ENCODE results near the gene SSBP1. TPM values are rescaled to one million over a fixed set of nuclear protein-coding genes. Genes with fewer than 3 reads are reported as not detected.

The SSBP1 gene
- total RNA-seq, 6 experiments from 2014 or later, result 122 to 180 (median 147) TPM

DNA sequence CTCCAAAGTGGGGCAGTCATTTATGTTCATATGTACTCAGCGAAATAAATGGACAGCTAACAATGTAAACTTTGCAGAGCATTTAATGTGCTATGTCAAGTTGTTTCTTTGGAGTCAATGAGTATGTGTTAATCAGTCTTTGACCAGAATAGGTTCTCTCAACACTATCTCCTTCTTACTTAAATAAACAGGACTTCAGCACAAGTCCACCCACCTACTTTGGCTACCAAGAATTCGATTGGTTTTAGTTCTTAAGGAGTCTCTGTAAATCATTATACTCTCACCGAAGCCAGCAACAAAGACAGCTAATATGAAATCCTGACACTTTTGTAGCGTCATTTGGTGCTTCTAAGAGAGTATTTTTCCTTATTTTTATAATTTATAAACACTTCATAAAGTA, 23.1 kb upstream of the SSBP1 start:
- Mint-ChIP-seq H3K4me1 (ENCODE audit: low read depth) (no peaks in the 10 kb centered on the region), H3K4me3 (no peak overlapping the region), H3K36me3 (ENCODE audit: low read depth) (no peaks in the 10 kb centered on the region), H3K9me3 (no peaks in the 10 kb centered on the region), H3K27ac (no peak overlapping the region), H3K27me3 (ENCODE audit: insufficient read depth) (peaks cover 9% of the 10 kb centered on the region)
- DNase-seq, result no peak
- TF ChIP-seq, protein P1, sequence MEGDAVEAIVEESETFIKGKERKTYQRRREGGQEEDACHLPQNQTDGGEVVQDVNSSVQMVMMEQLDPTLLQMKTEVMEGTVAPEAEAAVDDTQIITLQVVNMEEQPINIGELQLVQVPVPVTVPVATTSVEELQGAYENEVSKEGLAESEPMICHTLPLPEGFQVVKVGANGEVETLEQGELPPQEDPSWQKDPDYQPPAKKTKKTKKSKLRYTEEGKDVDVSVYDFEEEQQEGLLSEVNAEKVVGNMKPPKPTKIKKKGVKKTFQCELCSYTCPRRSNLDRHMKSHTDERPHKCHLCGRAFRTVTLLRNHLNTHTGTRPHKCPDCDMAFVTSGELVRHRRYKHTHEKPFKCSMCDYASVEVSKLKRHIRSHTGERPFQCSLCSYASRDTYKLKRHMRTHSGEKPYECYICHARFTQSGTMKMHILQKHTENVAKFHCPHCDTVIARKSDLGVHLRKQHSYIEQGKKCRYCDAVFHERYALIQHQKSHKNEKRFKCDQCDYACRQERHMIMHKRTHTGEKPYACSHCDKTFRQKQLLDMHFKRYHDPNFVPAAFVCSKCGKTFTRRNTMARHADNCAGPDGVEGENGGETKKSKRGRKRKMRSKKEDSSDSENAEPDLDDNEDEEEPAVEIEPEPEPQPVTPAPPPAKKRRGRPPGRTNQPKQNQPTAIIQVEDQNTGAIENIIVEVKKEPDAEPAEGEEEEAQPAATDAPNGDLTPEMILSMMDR (IDR thresholded peaks at IDR 0.05), result no peak

DNA sequence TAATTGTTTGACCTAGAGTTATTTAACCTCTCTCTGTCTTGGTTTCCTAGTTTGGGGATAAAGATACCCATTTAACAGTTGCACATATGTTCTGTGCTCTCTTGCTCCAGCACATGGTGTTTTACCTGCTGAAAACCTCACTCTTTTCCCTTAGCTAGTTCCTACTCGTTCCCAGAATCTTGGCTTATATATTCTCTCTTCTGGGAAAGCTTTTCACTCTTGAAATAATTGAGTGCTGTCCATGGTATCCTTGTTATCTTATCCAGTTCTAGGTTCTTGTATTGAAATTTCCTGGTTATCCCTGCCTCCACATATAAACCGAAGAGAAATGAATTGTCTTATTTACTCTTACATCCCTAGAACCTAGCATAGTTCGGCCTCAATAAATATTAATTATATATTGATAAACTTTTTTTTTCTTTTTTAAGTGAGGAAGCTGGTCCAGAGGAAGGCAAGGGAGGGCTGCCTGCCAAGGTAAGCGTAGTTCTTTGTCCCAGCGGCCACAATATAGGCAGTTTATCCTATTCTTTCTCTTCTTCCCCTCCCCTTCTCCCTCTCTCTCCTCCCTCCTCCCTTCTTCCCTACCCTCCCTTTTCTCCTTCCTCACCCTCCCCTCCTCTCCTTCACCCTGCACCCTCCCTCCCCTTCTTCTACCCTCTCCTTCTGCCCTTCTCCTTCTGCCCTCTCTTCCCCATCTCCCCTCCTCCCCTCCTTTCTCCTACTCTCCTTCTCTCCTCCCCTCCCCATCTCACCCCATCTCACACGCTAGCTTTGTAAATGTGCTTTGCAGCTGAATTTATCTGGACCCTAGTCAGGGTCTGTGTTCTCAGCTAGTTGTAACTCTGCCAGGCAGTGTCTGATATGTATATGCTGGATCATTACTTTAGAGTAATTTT, 22.1 kb upstream of the SSBP1 start:
- no peaks in the 10 kb centered on the region for H3K9me3 Mint-ChIP-seq
- no peak overlapping the region for H3K4me3 Mint-ChIP-seq
- H3K27ac Mint-ChIP-seq, result no peak overlapping the region
- TF ChIP-seq, protein P1 (IDR thresholded peaks at IDR 0.05), result no peak
- no peaks in the 10 kb centered on the region for H3K4me1 Mint-ChIP-seq (ENCODE audit: low read depth)
- H3K27me3 Mint-ChIP-seq (ENCODE audit: insufficient read depth), result peaks cover 6% of the 10 kb centered on the region
- no peaks in the 10 kb centered on the region for H3K36me3 Mint-ChIP-seq (ENCODE audit: low read depth)
- no peak for DNase-seq

DNA sequence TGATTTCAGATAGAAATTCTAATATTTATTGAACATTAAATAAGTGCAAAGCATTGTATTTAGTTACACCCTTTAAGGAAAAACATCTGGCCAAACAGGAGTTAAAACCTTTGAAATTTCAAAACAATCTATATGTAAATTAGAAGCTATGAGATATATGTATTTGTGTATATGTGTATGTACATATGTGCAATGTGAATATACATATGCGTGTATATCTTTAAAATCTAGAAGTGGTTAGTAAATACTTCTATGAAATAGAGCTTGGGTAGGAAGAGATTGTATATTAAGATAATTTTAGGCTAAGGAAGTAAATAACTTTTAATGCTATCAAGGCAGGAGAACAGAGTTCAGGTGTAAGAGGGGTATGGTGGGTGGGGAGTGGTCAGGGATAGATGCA, 20.7 kb upstream of the SSBP1 start:
- Mint-ChIP-seq H3K27me3 (ENCODE audit: insufficient read depth) (peaks cover 6% of the 10 kb centered on the region), H3K4me1 (ENCODE audit: low read depth) (no peaks in the 10 kb centered on the region), H3K9me3 (no peaks in the 10 kb centered on the region), H3K36me3 (ENCODE audit: low read depth) (no peaks in the 10 kb centered on the region), H3K27ac (no peak overlapping the region), H3K4me3 (no peak overlapping the region)
- DNase-seq, result no peak
- TF ChIP-seq, protein P1 (IDR thresholded peaks at IDR 0.05), result no peak

DNA sequence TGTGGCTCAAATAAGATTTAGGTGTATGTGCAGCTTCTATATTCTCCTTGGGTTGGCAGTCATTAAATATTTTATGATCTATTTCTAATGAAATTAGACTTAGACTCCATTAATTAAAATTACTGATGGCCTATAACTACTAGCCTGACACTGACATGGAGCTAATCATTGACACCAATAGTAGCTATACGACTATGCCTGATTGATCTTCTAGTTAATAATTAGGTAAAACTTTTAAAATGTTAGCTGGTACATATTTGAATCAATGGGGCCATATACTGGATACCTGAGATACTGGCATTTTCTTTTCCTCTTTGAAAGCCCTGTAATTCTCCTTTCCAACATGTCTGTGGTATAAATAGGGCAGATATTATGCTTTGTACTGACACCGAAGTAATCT, 15.6 kb upstream of the SSBP1 start:
- TF ChIP-seq, protein P1 (IDR thresholded peaks at IDR 0.05), result no peak
- DNase-seq, result no peak
- Mint-ChIP-seq H3K27ac (no peak overlapping the region), H3K9me3 (no peaks in the 10 kb centered on the region), H3K36me3 (ENCODE audit: low read depth) (no peaks in the 10 kb centered on the region), H3K27me3 (ENCODE audit: insufficient read depth) (peaks cover 10% of the 10 kb centered on the region), H3K4me3 (no peak overlapping the region), H3K4me1 (ENCODE audit: low read depth) (no peaks in the 10 kb centered on the region)

DNA sequence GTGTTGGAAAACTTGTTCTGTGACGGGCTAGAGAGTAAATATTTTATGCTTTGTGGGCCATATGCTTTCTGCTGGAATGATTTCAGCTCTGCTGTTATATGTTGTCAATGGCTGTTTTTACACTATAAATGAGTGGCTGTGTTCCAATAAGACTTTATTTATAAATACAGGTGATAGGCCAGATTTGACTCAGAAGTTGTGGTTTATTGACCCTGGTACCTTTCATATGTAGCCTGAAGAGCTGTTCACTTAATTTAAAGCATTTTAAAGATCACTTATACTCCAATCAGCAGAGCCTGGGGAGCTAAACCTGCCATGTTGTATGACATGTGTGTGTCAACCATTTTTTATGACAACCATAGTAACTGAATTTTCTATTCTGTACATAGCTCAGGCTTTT, 9.1 kb upstream of the SSBP1 start:
- DNase-seq, result no peak

More for the DNA sequence above, 9.1 kb upstream of the SSBP1 start:
- no peak overlapping the region for H3K4me3 Mint-ChIP-seq
- no peaks in the 10 kb centered on the region for H3K4me1 Mint-ChIP-seq (ENCODE audit: low read depth)
- peaks cover 14% of the 10 kb centered on the region for H3K27me3 Mint-ChIP-seq (ENCODE audit: insufficient read depth)
- no peaks in the 10 kb centered on the region for H3K36me3 Mint-ChIP-seq (ENCODE audit: low read depth)
- H3K27ac Mint-ChIP-seq, result no peak overlapping the region
- TF ChIP-seq, protein P1 (IDR thresholded peaks at IDR 0.05), result no peak
- no peaks in the 10 kb centered on the region for H3K9me3 Mint-ChIP-seq

All from HFFc6 (cell line).